GM18526 (cell line): ENCODE measurements around the gene CENPV.

ENCODE experiments used
- POLR2A ChIP-seq: IDR thresholded peaks from 3 replicates; pipeline ENCODE4 v1.6.1; 2011; ENCODE audit not compliant: insufficient read length; ENCODE audit errors: extremely low read depth

Gene CENPV

DNA sequence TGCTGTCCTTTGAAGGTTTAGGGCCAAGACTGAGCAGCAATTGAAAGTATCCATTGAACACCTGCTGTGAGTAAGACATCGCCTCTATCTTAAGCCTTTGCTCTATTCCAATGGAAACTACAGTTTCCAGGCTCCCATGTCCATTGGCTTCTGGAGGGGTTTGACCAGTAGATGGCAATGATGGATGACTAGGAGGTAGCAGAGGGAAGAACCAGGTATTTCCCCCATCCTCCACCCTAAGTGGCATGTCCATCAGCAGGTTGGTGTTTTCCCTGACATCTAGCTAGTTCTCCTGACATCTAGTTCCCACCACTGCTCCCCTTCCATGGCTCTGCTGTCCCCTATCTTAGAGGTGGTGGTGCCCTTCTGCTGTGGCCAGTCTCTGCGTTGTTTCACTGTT is 58.7 kb downstream of the CENPV start:
- TF ChIP-seq POLR2A, result no peak

DNA sequence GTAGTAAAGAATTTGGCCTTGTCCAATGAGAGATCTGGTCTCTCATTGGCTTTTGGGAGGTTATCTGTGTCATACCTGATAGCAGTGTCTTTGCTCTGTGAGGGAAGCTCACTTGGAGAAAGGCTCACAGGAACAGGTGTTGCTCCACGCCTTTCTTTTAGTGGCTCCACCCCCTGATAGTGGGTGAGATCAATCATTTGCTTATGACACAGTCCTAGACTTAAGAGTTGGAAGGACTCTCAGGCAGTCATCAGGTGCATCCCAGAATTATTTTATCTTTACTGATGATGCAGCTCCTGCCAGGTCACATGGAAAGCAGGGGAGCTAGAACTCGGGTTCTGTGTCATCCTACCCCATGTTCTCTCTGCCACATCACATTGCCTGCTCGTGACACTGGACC is 59.3 kb downstream of the CENPV start:
- TF ChIP-seq POLR2A, result no peak
